PC-3 (cell line): ENCODE measurements around the gene UBXN6.

Experiments
- CTCF ChIP-seq: fragments of 300-600 bp; sonication (generic); conservative IDR thresholded peaks from 2 replicates; pipeline ENCODE4 v1.5.1; 2017; ENCODE audit warnings: antibody characterized with exemption, low read depth, mild to moderate bottlenecking, low read length
- EZH2phosphoT487 ChIP-seq: fragments of 300-600 bp; sonication (generic); IDR thresholded peaks from 2 replicates; pipeline ENCODE4 v1.6.1; 2018; ENCODE audit warnings: mild to moderate bottlenecking, antibody characterized with exemption, low read length, borderline replicate concordance

DNA sequence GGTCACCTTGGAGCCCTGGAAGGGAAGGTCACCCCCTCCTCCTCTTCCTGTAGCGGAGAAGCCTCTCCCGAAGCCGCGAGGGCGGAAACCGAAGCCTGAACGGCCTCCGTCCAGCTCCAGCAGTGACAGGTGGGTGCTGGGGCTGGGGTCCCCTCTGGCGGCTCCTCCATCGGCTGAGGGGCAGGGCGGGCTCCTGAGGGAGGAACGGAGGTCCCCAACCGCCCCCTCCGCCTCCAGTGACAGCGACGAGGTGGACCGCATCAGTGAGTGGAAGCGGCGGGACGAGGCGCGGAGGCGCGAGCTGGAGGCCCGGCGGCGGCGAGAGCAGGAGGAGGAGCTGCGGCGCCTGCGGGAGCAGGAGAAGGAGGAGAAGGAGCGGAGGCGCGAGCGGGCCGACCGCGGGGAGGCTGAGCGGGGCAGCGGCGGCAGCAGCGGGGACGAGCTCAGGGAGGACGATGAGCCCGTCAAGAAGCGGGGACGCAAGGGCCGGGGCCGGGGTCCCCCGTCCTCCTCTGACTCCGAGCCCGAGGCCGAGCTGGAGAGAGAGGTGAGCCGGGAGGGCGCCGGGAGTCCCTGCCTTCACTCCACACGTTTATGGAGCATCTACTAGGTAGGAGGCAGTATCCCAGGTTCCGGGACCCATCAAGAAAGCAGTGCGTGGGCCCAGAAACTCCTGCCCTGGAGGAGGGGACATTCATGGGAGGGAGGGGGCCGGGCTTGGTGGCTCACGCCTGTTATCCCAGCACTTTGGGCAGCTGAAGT, 36.5 kb upstream of the UBXN6 start:
- no peak for TF ChIP-seq CTCF
- TF ChIP-seq EZH2phosphoT487 = no peak
